Measurements from ENCODE around the gene SLC17A2. TPM values are rescaled to one million over a fixed set of nuclear protein-coding genes. Genes with fewer than 3 reads are reported as not detected.

The SLC17A2 gene, protein sequence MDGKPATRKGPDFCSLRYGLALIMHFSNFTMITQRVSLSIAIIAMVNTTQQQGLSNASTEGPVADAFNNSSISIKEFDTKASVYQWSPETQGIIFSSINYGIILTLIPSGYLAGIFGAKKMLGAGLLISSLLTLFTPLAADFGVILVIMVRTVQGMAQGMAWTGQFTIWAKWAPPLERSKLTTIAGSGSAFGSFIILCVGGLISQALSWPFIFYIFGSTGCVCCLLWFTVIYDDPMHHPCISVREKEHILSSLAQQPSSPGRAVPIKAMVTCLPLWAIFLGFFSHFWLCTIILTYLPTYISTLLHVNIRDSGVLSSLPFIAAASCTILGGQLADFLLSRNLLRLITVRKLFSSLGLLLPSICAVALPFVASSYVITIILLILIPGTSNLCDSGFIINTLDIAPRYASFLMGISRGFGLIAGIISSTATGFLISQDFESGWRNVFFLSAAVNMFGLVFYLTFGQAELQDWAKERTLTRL
- total RNA-seq (2014; rRNA removed; shearing (Covaris generic)) = not detected in 2 replicates
- not detected in 2 replicates for polyA plus RNA-seq (2015; cell fraction: cytosol; rRNA removed)
- polyA plus RNA-seq (2015; cell fraction: nucleus; rRNA removed) = not detected in 2 replicates

GRCh38 chr6:25930532-25931410 is at the start of gene SLC17A2:
Gene SLC17A2 (minus strand): TSS chr6:25930691. CDS start chr6:25925796, 4,895 bp downstream.
- DNase-seq (ENCODE audit: low read depth) = no peak

- DNase-seq (ENCODE audit: low read depth) = no peak
These were observed 45.6 kb upstream of the SLC17A2 start for GRCh38 chr6:25975923-25976560.

DNA sequence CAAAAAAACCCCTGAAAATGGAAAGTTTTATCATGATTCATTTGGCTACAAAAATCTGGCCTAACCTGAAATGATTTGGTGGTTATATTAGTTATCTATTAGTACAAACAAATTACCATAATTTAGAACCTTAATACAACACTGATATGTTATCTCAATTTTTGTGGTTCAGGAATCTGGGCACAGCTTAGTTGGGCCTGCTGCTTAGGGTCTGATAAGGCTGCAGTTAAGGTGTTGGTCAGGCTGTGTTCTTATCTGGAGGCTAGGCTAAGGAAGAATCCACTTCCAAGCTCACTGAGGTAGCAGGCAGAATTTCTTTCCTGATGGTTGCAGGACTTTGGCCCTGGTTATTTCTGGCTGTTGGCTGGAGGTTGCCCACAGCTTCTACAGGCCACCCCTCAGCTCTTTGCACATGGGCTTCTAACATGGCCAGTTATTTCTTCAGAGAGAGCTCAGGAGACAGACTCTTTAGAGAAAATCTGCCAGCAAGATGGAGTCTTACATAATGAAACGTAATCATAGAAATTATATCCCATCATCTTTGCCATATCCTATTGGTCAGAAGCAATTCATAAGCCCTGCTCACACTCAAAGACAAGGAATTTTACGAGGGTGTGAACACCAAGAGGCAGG is 43.5 kb upstream of the SLC17A2 start:
- DNase-seq (ENCODE audit: low read depth) = no peak

- DNase-seq (ENCODE audit: low read depth) = no peak
These were observed 42.4 kb upstream of the SLC17A2 start for GRCh38 chr6:25972902-25973301.

DNA sequence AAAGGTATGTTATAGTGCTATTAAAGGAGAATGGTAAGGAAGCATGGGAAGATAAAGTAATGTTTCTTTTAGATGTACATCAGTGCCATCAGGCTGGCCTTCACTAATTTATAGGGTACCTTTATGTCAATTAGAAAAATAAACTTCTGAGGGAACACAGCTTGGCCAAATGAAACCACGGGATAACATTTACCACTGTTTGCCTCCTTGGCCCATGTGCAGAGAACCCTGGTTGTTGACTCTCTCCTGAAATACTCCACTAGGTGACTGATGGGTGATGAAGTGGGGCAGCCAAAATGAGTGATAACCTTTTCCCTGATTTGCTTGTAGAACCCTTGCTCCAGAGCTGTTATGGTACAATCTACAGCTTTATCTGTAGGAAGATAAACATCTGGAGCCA is 41.6 kb upstream of the SLC17A2 start:
- DNase-seq (ENCODE audit: low read depth) = no peak

DNA sequence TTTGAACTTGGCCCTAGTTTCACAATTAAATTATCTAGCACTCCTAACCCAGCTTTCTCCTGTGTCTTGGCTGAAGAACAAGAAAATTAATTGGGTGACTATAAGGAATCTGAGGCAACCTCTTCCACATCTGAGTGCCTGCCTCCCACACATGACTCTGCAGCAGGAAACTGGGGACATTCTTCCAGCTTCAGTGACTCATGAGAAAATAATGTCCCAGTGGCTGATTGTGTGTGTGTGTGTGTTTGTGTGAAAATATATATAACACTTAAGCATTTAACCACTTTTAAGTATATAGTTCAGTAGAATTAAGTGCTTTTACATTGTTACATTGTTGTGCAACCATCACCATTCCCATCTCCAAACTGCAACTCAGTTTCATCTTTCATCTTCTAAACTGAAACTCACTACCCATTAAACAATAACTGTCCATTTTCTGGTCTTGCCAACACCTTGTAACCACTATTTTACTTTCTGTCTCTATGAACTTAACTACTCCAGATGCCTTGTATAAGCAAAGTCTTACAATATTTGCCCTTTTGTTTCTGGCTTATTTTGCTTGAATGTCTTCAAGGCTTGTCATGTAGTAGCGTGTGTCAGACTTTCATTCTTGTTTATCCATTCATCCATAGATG is 40.8 kb upstream of the SLC17A2 start:
- DNase-seq (ENCODE audit: low read depth) = peak; percentile 92

DNA sequence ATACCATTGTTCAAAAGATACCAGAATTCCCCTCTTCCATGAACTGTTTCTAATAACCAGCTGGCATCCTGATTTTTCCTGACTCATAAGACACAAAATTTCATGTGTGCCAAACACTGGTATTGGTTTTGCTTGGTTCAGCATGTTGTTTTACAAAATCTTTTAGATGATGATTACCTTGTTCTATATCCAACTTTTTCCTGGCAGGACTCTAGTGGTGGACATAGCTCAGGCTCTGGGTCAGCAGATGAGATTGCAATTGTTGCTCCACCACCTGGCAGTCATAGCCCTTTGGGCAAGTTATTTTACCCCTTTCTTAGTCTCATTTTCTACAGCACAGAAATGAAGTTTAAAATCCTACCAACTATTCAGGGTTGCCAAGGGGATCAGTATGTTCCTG is 38.3 kb upstream of the SLC17A2 start:
- DNase-seq (ENCODE audit: low read depth) = no peak

DNA sequence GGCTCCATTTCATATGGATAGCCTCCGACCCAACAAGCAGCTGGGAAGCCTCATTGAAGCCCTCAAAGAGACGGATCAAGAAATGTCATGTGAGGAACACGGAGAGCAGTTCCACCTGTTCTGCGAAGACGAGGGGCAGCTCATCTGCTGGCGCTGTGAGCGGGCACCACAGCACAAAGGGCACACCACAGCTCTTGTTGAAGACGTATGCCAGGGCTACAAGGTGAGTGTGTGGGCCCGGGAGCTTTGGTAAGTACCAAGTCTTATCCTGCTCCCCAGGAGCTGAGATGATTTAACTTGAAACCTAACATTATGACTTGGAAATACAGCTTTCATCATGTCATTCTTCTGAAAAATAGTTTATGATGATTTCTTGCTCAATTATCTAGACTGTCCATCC is 36.2 kb upstream of the SLC17A2 start:
- DNase-seq (ENCODE audit: low read depth) = no peak

- no peak for DNase-seq (ENCODE audit: low read depth)
These were observed 34.6 kb upstream of the SLC17A2 start for GRCh38 chr6:25965058-25965457.

DNA sequence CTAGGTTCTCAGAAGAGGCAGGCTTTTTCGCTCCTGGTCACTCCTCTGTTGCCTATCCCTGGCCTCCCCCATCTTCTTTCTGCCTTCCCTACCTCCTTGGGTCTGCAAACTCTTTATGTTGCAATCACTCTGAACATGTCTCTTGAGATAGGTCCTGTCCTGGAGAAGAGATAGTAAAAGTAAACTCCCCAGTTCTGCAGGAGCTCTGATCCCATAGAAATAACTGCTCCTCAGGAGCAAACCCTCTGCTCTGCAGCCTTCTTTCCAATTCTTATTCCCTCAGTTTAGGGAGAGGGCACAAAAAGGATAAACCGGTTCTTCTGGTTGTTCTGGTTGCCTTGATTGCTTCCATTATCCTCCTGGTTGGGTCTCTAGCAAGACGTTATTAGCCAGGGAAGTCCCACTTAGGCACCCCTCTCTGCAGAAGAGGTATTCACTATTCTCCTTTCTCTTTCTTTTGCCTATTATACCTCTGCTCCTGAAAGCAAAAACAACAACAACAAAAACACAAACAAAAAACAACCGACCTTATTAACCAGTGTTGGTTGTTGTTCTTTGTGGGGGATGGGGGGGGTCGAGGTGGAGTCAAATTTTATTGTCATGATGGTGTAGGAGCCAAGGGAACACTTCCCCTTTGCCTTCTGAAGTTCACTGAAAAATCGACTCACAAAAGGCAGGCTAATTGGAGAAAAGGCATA is 33.1 kb upstream of the SLC17A2 start:
- no peak for DNase-seq (ENCODE audit: low read depth)

DNA sequence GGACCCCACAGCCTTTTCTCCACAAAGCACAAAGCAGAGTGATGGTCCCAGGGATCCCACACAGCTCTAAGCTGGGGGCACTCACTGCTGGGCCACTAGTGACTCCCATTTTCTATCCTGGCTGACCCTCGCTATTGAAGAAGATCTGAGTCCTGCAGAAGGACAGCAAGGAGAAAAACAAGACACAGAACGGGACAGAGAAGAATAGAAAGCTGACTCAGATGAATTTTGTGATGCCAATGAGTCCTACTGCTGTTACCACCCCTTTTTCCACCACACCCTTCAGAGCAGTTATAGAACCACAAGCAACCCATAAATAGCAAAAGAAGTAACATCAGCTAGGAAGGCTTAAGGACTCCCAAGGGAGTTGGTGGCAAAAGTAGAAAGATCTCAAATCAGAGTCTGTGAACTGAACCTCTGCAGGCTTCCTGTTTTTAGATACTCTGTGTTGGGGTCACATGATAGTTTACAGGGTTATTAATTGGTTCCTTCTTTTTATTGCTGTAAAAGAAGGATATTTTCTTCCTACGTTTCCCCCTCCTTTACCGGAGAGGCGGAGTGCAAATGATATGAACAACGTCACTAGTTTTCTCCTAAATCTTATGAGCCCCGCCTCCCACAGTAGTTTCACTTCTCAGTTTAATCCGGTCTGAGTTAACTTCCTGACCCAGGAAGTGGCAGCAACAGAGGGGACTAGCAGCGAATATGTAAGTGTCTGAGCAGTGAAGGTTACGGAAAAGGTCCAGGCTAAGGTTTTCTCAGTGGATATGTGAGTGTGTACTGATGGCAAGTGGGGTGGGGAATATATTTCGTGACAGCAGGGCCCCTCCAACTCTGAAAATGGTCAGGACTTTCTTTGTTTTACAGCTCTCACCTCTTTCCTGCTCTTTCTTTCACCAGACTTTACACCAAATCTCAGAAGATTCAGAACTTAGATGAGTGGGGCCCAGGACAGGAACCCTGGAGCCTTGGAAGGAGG is 31.9 kb upstream of the SLC17A2 start, which contains the start of gene TRIM38:
TRIM38 (plus strand) TSS at position 654 of the 979 bp plus-strand sequence. CDS start 3,721 bp downstream, outside the sequence.
- DNase-seq (ENCODE audit: low read depth) = peak; percentile 89

- no peak for DNase-seq (ENCODE audit: low read depth)
These were observed 31.2 kb upstream of the SLC17A2 start for GRCh38 chr6:25961619-25962148.

GRCh38 chr6:25960734-25961133 is 30.2 kb upstream of the SLC17A2 start:
- DNase-seq (ENCODE audit: low read depth) = no peak

DNA sequence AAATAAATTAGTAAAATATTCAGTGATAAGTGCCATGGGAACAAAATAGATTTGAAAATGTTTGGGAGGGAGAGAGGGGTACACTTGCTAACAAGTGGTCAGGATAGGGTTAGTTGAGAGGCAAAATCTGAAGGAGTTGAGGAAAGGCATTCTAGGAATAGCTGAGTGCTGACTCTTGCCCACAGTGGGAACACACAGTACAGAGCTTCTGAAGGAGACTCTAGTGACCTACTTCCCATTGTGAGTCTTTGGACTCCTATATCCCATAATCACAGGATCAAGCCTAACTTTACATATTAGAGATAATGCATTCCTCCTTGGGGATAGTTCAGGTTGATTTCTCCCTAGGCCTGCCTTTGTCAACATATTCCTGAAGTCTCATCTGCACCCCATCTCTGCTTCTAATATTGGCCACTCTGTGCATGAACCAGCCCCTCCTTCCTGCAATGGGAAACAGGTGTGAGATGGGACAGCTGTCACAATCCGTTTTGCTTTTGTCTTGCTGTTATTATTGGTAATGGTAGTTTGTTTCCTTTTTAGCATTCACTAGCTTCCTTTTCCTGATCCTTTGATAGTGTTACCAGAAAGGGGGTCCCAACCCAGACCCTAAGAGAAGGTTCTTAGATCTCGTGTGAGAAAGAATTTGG is 29.5 kb upstream of the SLC17A2 start:
- no peak for DNase-seq (ENCODE audit: low read depth)

DNA sequence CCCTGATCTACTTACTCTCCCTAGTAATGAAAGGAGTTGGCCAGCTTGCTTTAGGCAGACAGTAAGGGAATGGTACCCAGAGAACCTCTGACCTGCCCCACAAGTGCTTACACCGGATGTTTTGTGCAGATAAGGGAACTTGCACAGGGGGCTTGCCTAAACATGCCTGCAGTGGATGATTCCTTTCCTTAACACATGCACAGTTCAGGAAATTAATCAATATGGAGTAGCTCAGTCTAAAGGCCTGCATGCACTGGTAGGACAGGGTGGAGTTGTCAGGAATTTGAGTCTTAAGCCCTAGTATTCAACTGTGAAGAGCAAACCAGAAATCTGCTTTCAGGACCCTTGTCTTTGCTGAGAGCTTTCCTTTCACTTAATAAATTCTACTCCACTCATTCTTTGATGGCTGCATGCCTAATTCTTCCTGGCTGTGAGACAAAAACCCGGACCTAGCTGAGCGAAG is 28.2 kb upstream of the SLC17A2 start:
- DNase-seq (ENCODE audit: low read depth) = no peak

- DNase-seq (ENCODE audit: low read depth) = no peak
These were observed 25.7 kb upstream of the SLC17A2 start for GRCh38 chr6:25956226-25956625.

- DNase-seq (ENCODE audit: low read depth) = no peak
These were observed 24.3 kb upstream of the SLC17A2 start for GRCh38 chr6:25954756-25955155.

- no peak for DNase-seq (ENCODE audit: low read depth)
These were observed 23.2 kb upstream of the SLC17A2 start for GRCh38 chr6:25953733-25954132.

All from HT1080 (cell line).